Small intestine (tissue), 7 donors: ENCODE measurements around the gene FAM110C. TPM values are rescaled to one million over a fixed set of nuclear protein-coding genes. Genes with fewer than 3 reads are reported as not detected.

ENCODE experiments used
- DNase-seq, 2 donors: peaks; one replicate each; pipeline versions ENCODE4 v3.0.0 to v3.0.0-alpha.2; 2013
- FAIRE-seq: peaks from 2 replicates; lab custom pipeline; 2012; peaks lifted over from hg19 to GRCh38; lab: Jason Lieb, UNC
- H3K27ac ChIP-seq, 3 donors: one replicate each; pipeline ENCODE4 v1.5.1; 2013; ENCODE audit warnings: low read length in 2 of 3, mild to moderate bottlenecking in 2 of 3, control low read depth in 1 of 3, inconsistent platforms in 1 of 3, low read depth in 1 of 3, moderate library complexity in 1 of 3
- H3K27me3 ChIP-seq, 3 donors: one replicate each; pipeline ENCODE4 v1.6.1; 2013; ENCODE audit warnings: low read length in 3 of 3, inconsistent platforms in 1 of 3; ENCODE audit not compliant: control insufficient read depth in 3 of 3, insufficient read depth in 3 of 3
- H3K36me3 ChIP-seq, 3 donors: one replicate each; pipeline ENCODE4 v1.6.1; 2013; ENCODE audit warnings: low read length in 3 of 3, inconsistent platforms in 1 of 3, low read depth in 1 of 3, mild to moderate bottlenecking in 1 of 3, moderate library complexity in 1 of 3; ENCODE audit not compliant: control insufficient read depth in 3 of 3, insufficient read depth in 2 of 3
- H3K4me1 ChIP-seq, 3 donors: one replicate each; pipeline ENCODE4 v1.6.1; 2013; ENCODE audit warnings: low read length in 2 of 3, inconsistent platforms in 1 of 3, low read depth in 1 of 3, mild to moderate bottlenecking in 1 of 3, moderate library complexity in 1 of 3; ENCODE audit not compliant: control insufficient read depth in 3 of 3, insufficient read depth in 2 of 3
- H3K4me3 ChIP-seq, 3 donors: one replicate each; pipeline ENCODE4 v1.5.1; 2013; ENCODE audit warnings: low read length in 3 of 3, control low read depth in 1 of 3, inconsistent platforms in 1 of 3, low read depth in 1 of 3, mild to moderate bottlenecking in 1 of 3, moderate library complexity in 1 of 3
- H3K9me3 ChIP-seq, 2 donors: one replicate each; pipeline ENCODE4 v1.6.1; 2013; ENCODE audit warnings: low read depth in 1 of 2, low read length in 1 of 2; ENCODE audit not compliant: control insufficient read depth in 2 of 2, insufficient read depth in 1 of 2
- WGBS, 3 donors: extraction: QIAGEN DNeasy Blood & Tissue Kit; methylation state at CpG; one replicate each; pipeline ENCODE4 v1.1.7; 2013; 5-methylcytosine and 5-hydroxymethylcytosine counted together
- polyA plus RNA-seq, 4 donors: library from polyadenylated mRNA; stranded (reverse) in 3 of 4; unstranded in 1 of 4; fragments of 200-250 nt in 3 of 4; fragments of 120-200 nt in 1 of 4; gene quantifications; one replicate each; pipeline versions ENCODE4 v1.2.1 to v1.2.3, GENCODE V29; 2013
- donor health status: healthy with polysubstance abuse.
- donor health status: control.
- donor health status: control.
- donor health status: Bipolar disorder and iron deficiency.
- donor health status: healthy.

Gene FAM110C
- polyA plus RNA-seq, 4 donors, result 6.2 to 28.3 (median 13.0) TPM

GRCh38 chr2:11248-11941 lies 34.9 kb downstream of the FAM110C start:
- FAIRE-seq (no peak), DNase-seq (peak; percentile 25 to 35)
- Histone ChIP-seq H3K27me3 (no peaks in the 10 kb centered on the region), H3K36me3 (no peaks in the 10 kb centered on the region), H3K27ac (no peak overlapping the region), H3K4me3 (no peak overlapping the region), H3K4me1 (no peaks in the 10 kb centered on the region), H3K9me3 (peaks cover 0 to 11% of the 10 kb centered on the region in 2 donors)
- WGBS, 3 donors, result 61 to 78% (median 74%) methylated on average over 48 to 54 of the region's 54 CpGs

GRCh38 chr2:10222-10875 lies 36.0 kb downstream of the FAM110C start:
- Histone ChIP-seq H3K27me3 (no peaks in the 10 kb centered on the region), H3K4me3 (no peak overlapping the region), H3K36me3 (no peaks in the 10 kb centered on the region), H3K4me1 (no peaks in the 10 kb centered on the region), H3K9me3 (peaks cover 0 to 11% of the 10 kb centered on the region in 2 donors), H3K27ac (no peak overlapping the region)
- FAIRE-seq (no peak), DNase-seq (peak in 1 of 2 donors; percentile 38)
- WGBS, 3 donors, result 72 to 92% (median 88%) methylated on average over 33 to 42 of the region's 42 CpGs

Other genes with a start within 250 kb of the FAM110C start
- gene SH3YL1, start 217.5 kb upstream of the FAM110C start, polyA plus RNA-seq, result 100 to 1,000 TPM in 3 of 4 donors, 10 to 100 TPM in 1; 75.5 to 133 (median 107) TPM
- 100 to 1,000 TPM in 3 of 4 donors, 10 to 100 TPM in 1; 99.7 to 167 (median 104) TPM for gene ACP1, start 218.4 kb upstream of the FAM110C start, polyA plus RNA-seq
- gene ALKAL2, start 241.6 kb upstream of the FAM110C start, polyA plus RNA-seq, result 1 to 10 TPM in 3 of 4 donors, under 1 TPM in 1; 0.45 to 3.5 (median 2.8) TPM